CD14-positive monocyte (primary cell): Measurements from ENCODE around the gene EOGT. TPM values are rescaled to one million over a fixed set of nuclear protein-coding genes. Genes with fewer than 3 reads are reported as not detected.

Source experiments
- DNase-seq, 3 donors: peaks; one replicate each; pipeline ENCODE4 v3.0.0-alpha.2; 2011 to 2022
- H2AFZ ChIP-seq: 2 replicates; pipeline ENCODE4 v1.6.0; 2012; ENCODE audit warnings: mild to moderate bottlenecking, low read depth, low read length, inconsistent platforms; ENCODE audit not compliant: insufficient read depth, poor library complexity, severe bottlenecking
- H3K27ac ChIP-seq, 2 donors: 1 replicate in 1 of 2; 2 replicates in 1 of 2; pipeline ENCODE4 v1.5.1; 2012 to 2013; ENCODE audit warnings: low read length in 2 of 2, control low read depth in 1 of 2, inconsistent platforms in 1 of 2, low read depth in 1 of 2, mild to moderate bottlenecking in 1 of 2
- H3K27me3 ChIP-seq, 2 donors: one replicate each; pipeline versions ENCODE4 v1.6.0 to v1.6.1; 2011 to 2013; ENCODE audit warnings: low read length in 2 of 2; ENCODE audit not compliant: control insufficient read depth in 2 of 2, insufficient read depth in 2 of 2
- H3K36me3 ChIP-seq, 2 donors: replicated peaks in 1 of 2; 1 replicate in 1 of 2; 2 replicates in 1 of 2; pipeline versions ENCODE4 v1.5.1 to v1.6.1; 2012 to 2013; ENCODE audit warnings: low read length in 2 of 2, control low read depth in 1 of 2, inconsistent platforms in 1 of 2, mild to moderate bottlenecking in 1 of 2; ENCODE audit not compliant: insufficient read depth in 2 of 2, control insufficient read depth in 1 of 2
- H3K4me1 ChIP-seq, 2 donors: 1 replicate in 1 of 2; 2 replicates in 1 of 2; pipeline versions ENCODE4 v1.5.1 to v1.6.1; 2012 to 2013; ENCODE audit warnings: low read length in 2 of 2, control low read depth in 1 of 2, inconsistent platforms in 1 of 2, mild to moderate bottlenecking in 1 of 2, moderate library complexity in 1 of 2; ENCODE audit not compliant: insufficient read depth in 2 of 2, control insufficient read depth in 1 of 2
- H3K4me2 ChIP-seq: replicated peaks from 2 replicates; pipeline ENCODE3; 2012; ENCODE audit warnings: low read length, moderate library complexity, mild to moderate bottlenecking; ENCODE audit not compliant: poor library complexity, severe bottlenecking; ENCODE audit errors: extremely low read depth
- H3K4me3 ChIP-seq, 3 experiments: fragments of 200-600 bp in 1 of 3; sonication (generic) in 1 of 3; replicated peaks in 1 of 3; 1 replicate in 2 of 3; 2 replicates in 1 of 3; pipeline ENCODE4 v1.5.1; 2011 to 2013; ENCODE audit warnings: low read length in 3 of 3, mild to moderate bottlenecking in 3 of 3, control low read depth in 2 of 3, low read depth in 2 of 3, inconsistent platforms in 1 of 3, moderate library complexity in 1 of 3
- H3K79me2 ChIP-seq: 2 replicates; pipeline ENCODE4 v1.6.0; 2012; ENCODE audit warnings: mild to moderate bottlenecking, control low read depth, inconsistent platforms, low read length, moderate library complexity; ENCODE audit not compliant: insufficient read depth
- H3K9ac ChIP-seq: 2 replicates; pipeline ENCODE4 v1.6.0; 2017; ENCODE audit warnings: low read length, mild to moderate bottlenecking; ENCODE audit not compliant: insufficient read depth, poor library complexity, severe bottlenecking
- H3K9me3 ChIP-seq, 2 donors: replicated peaks in 1 of 2; 1 replicate in 1 of 2; 2 replicates in 1 of 2; pipeline versions ENCODE4 v1.5.1 to v1.6.1; 2012 to 2013; ENCODE audit warnings: low read length in 2 of 2, control low read depth in 1 of 2; ENCODE audit not compliant: control insufficient read depth in 1 of 2, insufficient read depth in 1 of 2
- H4K20me1 ChIP-seq: 2 replicates; pipeline ENCODE4 v1.6.0; 2012; ENCODE audit warnings: mild to moderate bottlenecking, low read length, control low read depth, moderate library complexity; ENCODE audit not compliant: insufficient read depth
- H3K27ac Mint-ChIP-seq, 7 donors: one replicate each; pipeline ENCODE4 v1.8.0; 2020; ENCODE audit warnings: mild to moderate bottlenecking in 7 of 7, mixed read lengths in 7 of 7, moderate library complexity in 6 of 7, inconsistent platforms in 2 of 7
- H3K27me3 Mint-ChIP-seq, 3 donors: one replicate each; pipeline ENCODE4 v1.8.0; 2021 to 2022; ENCODE audit warnings: low read depth in 3 of 3, mild to moderate bottlenecking in 3 of 3, mixed read lengths in 3 of 3, moderate library complexity in 3 of 3, inconsistent platforms in 1 of 3
- H3K36me3 Mint-ChIP-seq, 2 donors: one replicate each; pipeline ENCODE4 v1.8.0; 2020; ENCODE audit warnings: mixed read lengths in 2 of 2, inconsistent platforms in 1 of 2, mild to moderate bottlenecking in 1 of 2
- H3K4me1 Mint-ChIP-seq: one replicate; pipeline ENCODE4 v1.8.0; 2020; ENCODE audit warnings: mild to moderate bottlenecking, mixed read lengths
- H3K4me3 Mint-ChIP-seq, 2 donors: one replicate each; pipeline ENCODE4 v1.8.0; 2020; ENCODE audit warnings: mild to moderate bottlenecking in 2 of 2, mixed read lengths in 2 of 2, moderate library complexity in 1 of 2
- H3K9me3 Mint-ChIP-seq, 7 donors: one replicate each; pipeline ENCODE4 v1.8.0; 2020 to 2022; ENCODE audit warnings: mixed read lengths in 7 of 7, mild to moderate bottlenecking in 6 of 7, moderate library complexity in 6 of 7, inconsistent platforms in 2 of 7
- CTCF ChIP-seq: fragments of 200-600 bp; IDR thresholded peaks from one replicate; pipeline ENCODE4 v1.8.0; 2022; ENCODE audit warnings: antibody characterized with exemption, mild to moderate bottlenecking
- WGBS: methylation state at CpG from one replicate; pipeline ENCODE4 v1.1.5; 2013; ENCODE audit warnings: missing lambda C conversion rate; ENCODE audit not compliant: insufficient coverage; 5-methylcytosine and 5-hydroxymethylcytosine counted together
- intact Hi-C, 2 donors: fragments of 100-400 bp; cut with micrococcal nuclease; formaldehyde crosslinking; loops; one replicate each; pipeline versions ENCODE4 v1.15.0 to v1.15.1; 2023
- polyA plus RNA-seq, 3 donors: library from polyadenylated mRNA; depleted of rRNA in 1 of 3; unstranded in 2 of 3; stranded (reverse) in 1 of 3; fragments of 300-500 nt in 2 of 3; fragments of >200 nt in 1 of 3; fragmentation: Illumina TruSeq in 2 of 3; gene quantifications; 1 replicate in 2 of 3; 2 replicates in 1 of 3; pipeline ENCODE4 v1.2.3, GENCODE V29; 2012 to 2021

The EOGT gene
- polyA plus RNA-seq, 3 donors = 3.7 to 8.1 (median 5.0) TPM

- Histone ChIP-seq H4K20me1 (no peaks in the 10 kb centered on the region), H2AFZ (no peak overlapping the region), H3K27ac (no peak overlapping the region), H3K4me2 (no peak overlapping the region), H3K4me3 (no peak overlapping the region), H3K9me3 (no peaks in the 10 kb centered on the region), H3K9ac (no peak overlapping the region), H3K4me1 (peaks cover 0 to 8% of the 10 kb centered on the region in 2 donors), H3K36me3 (peaks cover 23 to 57% of the 10 kb centered on the region in 2 donors), H3K79me2 (no peaks in the 10 kb centered on the region), H3K27me3 (no peaks in the 10 kb centered on the region)
- intact Hi-C loops = no loop called here
- no peak for DNase-seq
- Mint-ChIP-seq H3K27me3 (no peaks in the 10 kb centered on the region), H3K36me3 (peaks cover 49 to 55% of the 10 kb centered on the region in 2 donors), H3K9me3 (no peaks in the 10 kb centered on the region), H3K4me3 (no peak overlapping the region), H3K27ac (no peak overlapping the region), H3K4me1 (peaks cover 9% of the 10 kb centered on the region)
- WGBS = no CpG with 5 or more reads among the region's 3 CpGs
- no peak for TF ChIP-seq CTCF
Measured at GRCh38 chr3:68985146-68985790, 28.2 kb downstream of the EOGT start.

DNA sequence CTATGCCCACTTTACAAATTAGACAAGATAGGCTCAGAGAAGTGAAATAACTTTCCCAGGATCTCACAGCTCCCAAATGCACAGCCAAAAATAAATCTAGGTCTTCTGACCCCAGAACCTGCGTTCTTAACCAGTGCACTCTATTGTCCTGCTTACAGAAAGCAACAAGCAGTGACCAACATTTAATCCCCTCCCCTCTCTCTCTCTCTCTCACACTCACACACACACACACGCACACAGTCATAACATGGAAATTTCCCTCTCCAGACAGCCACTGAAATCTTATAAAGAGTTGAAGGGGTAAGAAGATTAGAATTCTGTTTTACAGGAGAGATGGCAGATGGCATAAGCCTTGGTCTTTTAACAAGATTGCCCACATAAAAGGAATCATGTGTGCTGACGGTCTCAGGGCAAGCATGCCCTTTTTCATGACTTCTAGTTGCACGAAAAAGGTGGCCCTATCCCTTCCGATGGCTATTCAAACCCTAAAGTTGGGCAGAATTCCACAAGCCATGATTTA lies 29.4 kb downstream of the EOGT start:
- Mint-ChIP-seq H3K27ac (no peak overlapping the region), H3K9me3 (no peaks in the 10 kb centered on the region), H3K36me3 (peaks cover 55 to 59% of the 10 kb centered on the region in 2 donors), H3K4me1 (peaks cover 9% of the 10 kb centered on the region), H3K4me3 (no peak overlapping the region), H3K27me3 (no peaks in the 10 kb centered on the region)
- Histone ChIP-seq H4K20me1 (no peaks in the 10 kb centered on the region), H3K36me3 (peaks cover 29 to 64% of the 10 kb centered on the region in 2 donors), H3K9ac (no peak overlapping the region), H3K27ac (no peak overlapping the region), H3K9me3 (no peaks in the 10 kb centered on the region), H2AFZ (no peak overlapping the region), H3K4me2 (no peak overlapping the region), H3K4me1 (peaks cover 0 to 8% of the 10 kb centered on the region in 2 donors), H3K79me2 (no peaks in the 10 kb centered on the region), H3K4me3 (no peak overlapping the region), H3K27me3 (no peaks in the 10 kb centered on the region)
- no peak for DNase-seq
- intact Hi-C loops = no loop called here
- no peak for TF ChIP-seq CTCF
- 70% methylated on average over 2 of the region's 5 CpGs for WGBS
